HG03571 (cell line): ENCODE data around the gene PLPP1.

Source experiments
- ATAC-seq: cut with Tn5 transposase; IDR thresholded peaks from one replicate; pipeline ENCODE4 v1.9.1; 2021; ENCODE audit not compliant: unreplicated experiment

Gene PLPP1

DNA sequence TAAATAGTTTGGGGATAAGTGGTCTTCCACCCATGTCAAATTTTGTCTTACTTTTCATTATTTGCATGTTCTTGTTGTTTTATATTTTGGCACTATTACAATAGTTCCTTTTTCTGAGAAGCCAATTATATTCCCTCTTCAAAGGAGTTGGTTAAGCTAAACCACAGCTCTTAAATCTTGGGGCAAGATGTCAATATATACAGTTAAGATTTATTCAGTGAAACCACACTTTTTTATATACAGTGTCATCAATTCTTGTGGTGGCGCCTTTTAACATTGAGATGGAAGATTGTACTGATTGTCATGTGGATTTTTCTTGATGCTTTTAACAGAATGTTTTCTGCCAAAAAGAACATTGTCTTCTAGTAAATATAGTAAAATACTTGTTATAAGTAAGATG lies 122.9 kb downstream of the PLPP1 start:
- no peak for ATAC-seq

DNA sequence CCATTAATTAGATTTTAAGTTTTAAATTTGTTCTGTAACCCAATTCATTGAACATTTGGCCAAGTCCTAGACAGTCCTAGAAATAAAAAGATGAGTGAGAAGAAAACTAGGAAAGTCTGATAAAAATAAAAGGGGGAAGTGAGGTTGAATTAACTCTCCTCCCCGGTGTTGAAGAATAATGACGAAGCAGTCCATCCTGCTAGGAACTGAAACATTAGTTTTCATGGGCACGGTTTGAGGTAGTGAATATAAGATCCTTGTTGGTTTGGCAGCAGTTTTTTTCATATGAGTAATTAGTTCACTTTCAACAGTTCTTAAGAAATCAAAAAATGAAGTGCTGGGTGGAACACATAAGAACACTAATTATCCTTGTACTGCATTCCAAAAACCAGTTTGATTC lies 123.9 kb downstream of the PLPP1 start:
- no peak for ATAC-seq

- ATAC-seq, result no peak
Measured at GRCh38 chr5:55409775-55410174, 125.0 kb downstream of the PLPP1 start.

GRCh38 chr5:55407984-55408383 lies 126.8 kb downstream of the PLPP1 start:
- ATAC-seq, result no peak

GRCh38 chr5:55407059-55407684 lies 127.6 kb downstream of the PLPP1 start:
- ATAC-seq, result no peak

DNA sequence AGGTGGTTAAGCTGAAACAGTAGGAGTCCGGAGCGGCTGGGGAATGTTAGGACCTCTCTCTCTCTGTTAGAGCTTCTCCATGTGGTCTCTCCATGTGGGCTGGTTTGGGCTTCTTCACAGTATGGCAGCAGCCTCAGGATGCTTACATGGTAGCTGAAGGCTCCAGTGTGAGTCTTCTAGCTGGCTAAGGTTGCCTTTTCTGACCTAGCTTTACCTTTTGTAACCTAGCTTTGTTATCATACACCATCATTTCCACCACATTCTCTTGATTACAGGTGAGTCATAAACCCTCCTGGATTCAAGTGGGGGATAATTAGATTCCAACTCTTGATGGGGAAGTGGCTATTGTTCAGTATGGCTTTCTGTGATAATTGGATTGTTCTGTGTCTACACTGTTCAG lies 128.5 kb downstream of the PLPP1 start:
- no peak for ATAC-seq

DNA sequence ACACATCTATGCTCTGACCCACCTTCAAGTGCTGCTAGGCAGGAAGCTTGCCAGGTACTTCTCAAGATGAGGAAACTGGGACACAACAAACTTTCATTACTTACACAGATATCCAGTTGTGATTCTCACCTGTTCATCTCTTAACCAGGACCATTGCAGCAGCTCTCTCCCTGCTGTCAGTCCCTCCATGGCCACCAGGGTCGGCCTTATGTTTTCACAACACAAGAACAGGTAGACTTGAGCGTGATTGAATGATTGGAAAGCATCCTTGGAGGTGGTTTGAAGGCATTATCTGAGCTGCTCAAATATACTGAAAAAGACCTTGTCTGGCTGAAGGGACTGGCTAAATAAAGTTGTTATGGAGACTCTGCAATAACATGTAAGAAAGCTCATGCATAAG lies 132.6 kb downstream of the PLPP1 start:
- no peak for ATAC-seq

- ATAC-seq, result no peak
Measured at GRCh38 chr5:55393501-55394175, 141.1 kb downstream of the PLPP1 start.

DNA sequence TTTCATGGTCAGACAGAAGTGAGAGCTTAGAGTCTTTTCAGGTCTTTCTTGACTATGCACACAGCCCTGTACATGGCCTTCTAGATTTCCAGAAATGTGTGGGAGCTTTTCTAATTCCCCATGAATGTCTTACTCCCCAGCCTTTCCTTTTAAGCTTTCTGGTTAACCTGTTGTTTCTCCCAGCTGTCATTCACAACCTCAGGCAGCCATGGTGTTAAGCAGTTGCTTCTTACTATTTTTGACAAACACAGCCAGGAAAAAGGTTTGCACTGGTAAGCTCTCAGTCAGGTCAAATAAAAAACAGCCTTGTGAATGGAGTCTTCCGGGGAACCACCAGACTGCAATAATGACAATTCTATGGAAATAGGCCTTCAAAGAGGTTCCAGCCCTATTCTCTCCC lies 142.1 kb downstream of the PLPP1 start:
- ATAC-seq, result no peak

DNA sequence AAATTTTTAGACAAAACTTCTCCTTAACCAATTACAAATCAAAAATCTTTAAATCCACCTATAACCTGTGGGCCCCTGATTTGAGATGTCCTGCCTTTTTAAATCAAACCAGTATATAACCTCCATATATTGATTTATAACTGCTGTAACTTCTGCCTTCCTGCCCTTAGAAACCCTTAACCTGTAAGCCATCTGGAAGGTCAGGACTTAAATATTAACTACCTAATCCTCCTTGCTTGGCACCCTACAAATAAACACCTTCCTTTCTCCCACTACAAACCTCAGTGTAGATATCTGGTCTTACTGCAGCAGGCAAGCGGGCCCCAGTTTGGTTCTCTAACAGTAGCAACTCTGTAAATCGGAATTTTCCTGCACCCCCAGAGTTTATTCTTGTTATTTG lies 143.1 kb downstream of the PLPP1 start:
- ATAC-seq, result no peak

DNA sequence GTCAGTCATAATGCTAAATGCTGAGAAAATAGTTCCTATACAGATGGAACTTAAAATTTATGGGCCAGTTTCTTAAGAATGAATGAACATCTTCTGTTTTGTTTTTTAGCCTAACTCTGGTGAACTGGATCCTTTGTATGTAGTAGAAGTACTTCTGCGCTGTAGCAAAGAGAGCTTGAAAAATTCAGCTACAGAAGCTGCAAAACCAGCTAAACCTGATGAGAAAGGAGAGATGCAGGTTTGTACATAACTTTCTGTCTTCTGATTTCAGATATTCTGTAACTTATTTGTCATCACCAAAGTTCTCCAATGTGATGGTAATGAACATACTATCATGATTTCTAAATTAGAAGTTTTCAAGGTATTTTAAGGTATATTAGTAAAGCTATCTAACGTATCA lies 146.9 kb downstream of the PLPP1 start:
- ATAC-seq, result no peak

GRCh38 chr5:55386356-55386755 lies 148.4 kb downstream of the PLPP1 start:
- ATAC-seq, result no peak

DNA sequence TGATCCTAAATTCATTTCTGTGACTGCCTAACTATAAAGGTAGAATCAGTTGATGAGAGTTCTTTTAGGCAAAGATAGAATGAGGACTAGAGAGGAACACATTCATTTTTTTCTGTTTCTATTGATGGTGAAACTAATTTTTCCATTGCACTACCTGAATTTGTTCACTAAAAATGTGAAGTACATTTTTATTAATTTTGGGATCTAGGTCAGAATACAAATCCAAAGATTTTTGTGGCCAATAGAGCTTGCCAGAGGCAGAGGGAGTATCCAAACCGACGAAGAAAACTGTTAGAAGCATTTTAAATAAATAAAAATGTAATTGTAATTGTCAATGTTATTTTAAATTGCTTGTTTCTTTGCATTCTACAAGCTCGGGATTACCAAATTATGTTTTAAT lies 148.9 kb downstream of the PLPP1 start:
- ATAC-seq, result no peak

DNA sequence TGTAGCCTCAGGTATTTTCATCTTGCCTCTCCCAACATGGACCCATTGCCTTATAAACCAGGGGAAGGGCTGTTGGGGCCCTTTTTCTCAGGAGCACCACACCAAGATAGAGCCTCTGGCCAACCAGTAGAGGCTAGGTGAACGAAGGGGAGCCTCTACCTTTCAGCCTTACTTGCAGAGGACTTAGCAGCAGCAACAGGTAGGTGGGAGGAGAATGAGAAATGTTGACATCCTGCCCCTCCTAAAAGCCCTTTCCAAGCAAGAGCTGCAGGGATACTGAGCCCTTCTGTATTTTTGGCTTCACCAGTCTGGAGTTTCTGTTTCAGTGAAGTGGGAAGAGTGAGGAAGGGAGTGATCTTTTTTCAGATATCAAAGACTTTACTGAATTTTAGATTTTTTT lies 149.5 kb downstream of the PLPP1 start:
- ATAC-seq, result no peak

GRCh38 chr5:55384072-55384471 lies 150.7 kb downstream of the PLPP1 start:
- no peak for ATAC-seq

GRCh38 chr5:55383254-55383653 lies 151.5 kb downstream of the PLPP1 start:
- ATAC-seq, result no peak

GRCh38 chr5:55377810-55378209 lies 157.0 kb downstream of the PLPP1 start:
- ATAC-seq, result no peak
